H1 (cell line): ENCODE measurements around the gene ZNF277. TPM values are rescaled to one million over a fixed set of nuclear protein-coding genes. Genes with fewer than 3 reads are reported as not detected.

ENCODE experiments used
- ASH2L ChIP-seq: fragments of 200-600, 300-600 bp; sonication (generic); IDR thresholded peaks from one replicate; pipeline ENCODE4 v1.7.1; 2017; ENCODE audit warnings: low read length
- CEBPB ChIP-seq: IDR thresholded peaks from 2 replicates; pipeline ENCODE4 v1.6.1; 2012; ENCODE audit warnings: low read depth, low read length
- CHD1 ChIP-seq: IDR thresholded peaks from 2 replicates; pipeline ENCODE4 v1.6.1; 2012; ENCODE audit warnings: low read depth, low read length, improper control_type of control experiment
- POLR2AphosphoS5 ChIP-seq: IDR thresholded peaks from 2 replicates; pipeline ENCODE4 v1.6.1; 2011; ENCODE audit warnings: low read depth, low read length
- TAF7 ChIP-seq: optimal IDR thresholded peaks from 2 replicates; pipeline ENCODE3; 2011; ENCODE audit warnings: low read depth, mild to moderate bottlenecking, inconsistent platforms, low read length, moderate library complexity, borderline replicate concordance
- polyA plus RNA-seq, 7 experiments: library from polyadenylated mRNA; depleted of rRNA in 3 of 7; stranded (reverse) in 5 of 7; unstranded in 2 of 7; fragments of >200 nt in 5 of 7; fragments of 200-250 nt in 2 of 7; gene quantifications; 1 replicate in 5 of 7; 2 replicates in 1 of 7; 4 replicates in 1 of 7; pipeline versions ENCODE4 v1.2.1 to v1.2.3, GENCODE V29; 2011 to 2013; ENCODE audit warnings: missing spikeins in 2 of 7, mixed read lengths in 2 of 7
- total RNA-seq: library from RNA; stranded (reverse); fragmentation: NEBNext Ultra II Directional; extraction: Animal tissue kit (Norgen Biotek cat#: 25700); gene quantifications from 2 replicates; pipeline ENCODE4 v1.2.1, GENCODE V29; 2021
- TF ChIP-seq, protein P1 (sequence below): fragments of 300-600 bp; sonication (generic); IDR thresholded peaks from 2 replicates; pipeline ENCODE4 v1.7.1; 2012; ENCODE audit warnings: low read length, moderate library complexity, mild to moderate bottlenecking, inconsistent platforms; ENCODE audit not compliant: insufficient replicate concordance

ZNF277 gene
- total and polyA plus RNA-seq, 2 of the 8 experiments (the other 6 are each of a cell fraction or from before 2014, with no cell fraction given), result 5.1 to 21.7 TPM

DNA sequence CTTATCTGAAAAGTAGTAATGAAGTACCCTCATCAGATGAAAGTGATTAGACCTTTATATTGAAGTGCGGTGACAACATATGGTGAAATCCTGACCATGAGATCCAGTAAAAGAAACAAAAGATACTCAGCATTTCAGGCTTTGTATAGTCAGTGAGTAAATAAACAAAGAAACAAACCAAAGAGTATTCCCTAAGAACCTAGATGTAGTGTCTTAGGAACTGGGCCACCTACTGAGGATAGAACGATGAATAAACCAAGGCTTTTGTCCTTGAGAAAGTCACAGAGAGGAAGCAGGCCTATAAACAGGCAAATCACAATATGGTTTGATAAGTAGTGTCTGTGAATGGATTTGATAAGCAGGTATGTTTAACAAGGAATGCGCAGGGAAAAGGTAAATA is 46.2 kb downstream of the ZNF277 start (continued):
- TF ChIP-seq, protein P1, sequence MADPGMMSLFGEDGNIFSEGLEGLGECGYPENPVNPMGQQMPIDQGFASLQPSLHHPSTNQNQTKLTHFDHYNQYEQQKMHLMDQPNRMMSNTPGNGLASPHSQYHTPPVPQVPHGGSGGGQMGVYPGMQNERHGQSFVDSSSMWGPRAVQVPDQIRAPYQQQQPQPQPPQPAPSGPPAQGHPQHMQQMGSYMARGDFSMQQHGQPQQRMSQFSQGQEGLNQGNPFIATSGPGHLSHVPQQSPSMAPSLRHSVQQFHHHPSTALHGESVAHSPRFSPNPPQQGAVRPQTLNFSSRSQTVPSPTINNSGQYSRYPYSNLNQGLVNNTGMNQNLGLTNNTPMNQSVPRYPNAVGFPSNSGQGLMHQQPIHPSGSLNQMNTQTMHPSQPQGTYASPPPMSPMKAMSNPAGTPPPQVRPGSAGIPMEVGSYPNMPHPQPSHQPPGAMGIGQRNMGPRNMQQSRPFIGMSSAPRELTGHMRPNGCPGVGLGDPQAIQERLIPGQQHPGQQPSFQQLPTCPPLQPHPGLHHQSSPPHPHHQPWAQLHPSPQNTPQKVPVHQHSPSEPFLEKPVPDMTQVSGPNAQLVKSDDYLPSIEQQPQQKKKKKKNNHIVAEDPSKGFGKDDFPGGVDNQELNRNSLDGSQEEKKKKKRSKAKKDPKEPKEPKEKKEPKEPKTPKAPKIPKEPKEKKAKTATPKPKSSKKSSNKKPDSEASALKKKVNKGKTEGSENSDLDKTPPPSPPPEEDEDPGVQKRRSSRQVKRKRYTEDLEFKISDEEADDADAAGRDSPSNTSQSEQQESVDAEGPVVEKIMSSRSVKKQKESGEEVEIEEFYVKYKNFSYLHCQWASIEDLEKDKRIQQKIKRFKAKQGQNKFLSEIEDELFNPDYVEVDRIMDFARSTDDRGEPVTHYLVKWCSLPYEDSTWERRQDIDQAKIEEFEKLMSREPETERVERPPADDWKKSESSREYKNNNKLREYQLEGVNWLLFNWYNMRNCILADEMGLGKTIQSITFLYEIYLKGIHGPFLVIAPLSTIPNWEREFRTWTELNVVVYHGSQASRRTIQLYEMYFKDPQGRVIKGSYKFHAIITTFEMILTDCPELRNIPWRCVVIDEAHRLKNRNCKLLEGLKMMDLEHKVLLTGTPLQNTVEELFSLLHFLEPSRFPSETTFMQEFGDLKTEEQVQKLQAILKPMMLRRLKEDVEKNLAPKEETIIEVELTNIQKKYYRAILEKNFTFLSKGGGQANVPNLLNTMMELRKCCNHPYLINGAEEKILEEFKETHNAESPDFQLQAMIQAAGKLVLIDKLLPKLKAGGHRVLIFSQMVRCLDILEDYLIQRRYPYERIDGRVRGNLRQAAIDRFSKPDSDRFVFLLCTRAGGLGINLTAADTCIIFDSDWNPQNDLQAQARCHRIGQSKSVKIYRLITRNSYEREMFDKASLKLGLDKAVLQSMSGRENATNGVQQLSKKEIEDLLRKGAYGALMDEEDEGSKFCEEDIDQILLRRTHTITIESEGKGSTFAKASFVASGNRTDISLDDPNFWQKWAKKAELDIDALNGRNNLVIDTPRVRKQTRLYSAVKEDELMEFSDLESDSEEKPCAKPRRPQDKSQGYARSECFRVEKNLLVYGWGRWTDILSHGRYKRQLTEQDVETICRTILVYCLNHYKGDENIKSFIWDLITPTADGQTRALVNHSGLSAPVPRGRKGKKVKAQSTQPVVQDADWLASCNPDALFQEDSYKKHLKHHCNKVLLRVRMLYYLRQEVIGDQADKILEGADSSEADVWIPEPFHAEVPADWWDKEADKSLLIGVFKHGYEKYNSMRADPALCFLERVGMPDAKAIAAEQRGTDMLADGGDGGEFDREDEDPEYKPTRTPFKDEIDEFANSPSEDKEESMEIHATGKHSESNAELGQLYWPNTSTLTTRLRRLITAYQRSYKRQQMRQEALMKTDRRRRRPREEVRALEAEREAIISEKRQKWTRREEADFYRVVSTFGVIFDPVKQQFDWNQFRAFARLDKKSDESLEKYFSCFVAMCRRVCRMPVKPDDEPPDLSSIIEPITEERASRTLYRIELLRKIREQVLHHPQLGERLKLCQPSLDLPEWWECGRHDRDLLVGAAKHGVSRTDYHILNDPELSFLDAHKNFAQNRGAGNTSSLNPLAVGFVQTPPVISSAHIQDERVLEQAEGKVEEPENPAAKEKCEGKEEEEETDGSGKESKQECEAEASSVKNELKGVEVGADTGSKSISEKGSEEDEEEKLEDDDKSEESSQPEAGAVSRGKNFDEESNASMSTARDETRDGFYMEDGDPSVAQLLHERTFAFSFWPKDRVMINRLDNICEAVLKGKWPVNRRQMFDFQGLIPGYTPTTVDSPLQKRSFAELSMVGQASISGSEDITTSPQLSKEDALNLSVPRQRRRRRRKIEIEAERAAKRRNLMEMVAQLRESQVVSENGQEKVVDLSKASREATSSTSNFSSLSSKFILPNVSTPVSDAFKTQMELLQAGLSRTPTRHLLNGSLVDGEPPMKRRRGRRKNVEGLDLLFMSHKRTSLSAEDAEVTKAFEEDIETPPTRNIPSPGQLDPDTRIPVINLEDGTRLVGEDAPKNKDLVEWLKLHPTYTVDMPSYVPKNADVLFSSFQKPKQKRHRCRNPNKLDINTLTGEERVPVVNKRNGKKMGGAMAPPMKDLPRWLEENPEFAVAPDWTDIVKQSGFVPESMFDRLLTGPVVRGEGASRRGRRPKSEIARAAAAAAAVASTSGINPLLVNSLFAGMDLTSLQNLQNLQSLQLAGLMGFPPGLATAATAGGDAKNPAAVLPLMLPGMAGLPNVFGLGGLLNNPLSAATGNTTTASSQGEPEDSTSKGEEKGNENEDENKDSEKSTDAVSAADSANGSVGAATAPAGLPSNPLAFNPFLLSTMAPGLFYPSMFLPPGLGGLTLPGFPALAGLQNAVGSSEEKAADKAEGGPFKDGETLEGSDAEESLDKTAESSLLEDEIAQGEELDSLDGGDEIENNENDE, result no peak
- TF ChIP-seq ASH2L (no peak), TAF7 (no peak), CHD1 (no peak), CEBPB (no peak), POLR2AphosphoS5 (no peak)
- TF ChIP-seq, all 59 proteins: peak for 0
